Stomach (tissue), 9 donors: ENCODE data around the gene CCDC6. TPM values are rescaled to one million over a fixed set of nuclear protein-coding genes. Genes with fewer than 3 reads are reported as not detected.

ENCODE experiments used
- DNase-seq, 2 donors: peaks; one replicate each; pipeline versions ENCODE4 v3.0.0 to v3.0.0-alpha.2; 2013 to 2019
- H3K27ac ChIP-seq, 5 donors: fragments of 200-600 bp in 4 of 5; sonication (generic) in 4 of 5; one replicate each; pipeline ENCODE4 v1.5.1; 2013 to 2019; ENCODE audit warnings: mild to moderate bottlenecking in 1 of 5, moderate library complexity in 1 of 5
- H3K27me3 ChIP-seq, 3 donors: fragments of 200-600 bp; sonication (generic); one replicate each; pipeline ENCODE4 v1.5.1; 2017 to 2019; ENCODE audit warnings: mixed run types in 1 of 3
- H3K36me3 ChIP-seq, 4 donors: fragments of 200-600 bp; sonication (generic); 1 replicate in 3 of 4; 2 replicates in 1 of 4; pipeline ENCODE4 v1.5.1; 2016 to 2019
- H3K4me1 ChIP-seq, 4 donors: fragments of 200-600 bp; sonication (generic); one replicate each; pipeline ENCODE4 v1.5.1; 2016 to 2019
- H3K4me3 ChIP-seq, 4 donors: fragments of 200-600 bp; sonication (generic) in 3 of 4; one replicate each; pipeline ENCODE4 v1.5.1; 2016 to 2019; ENCODE audit warnings: mild to moderate bottlenecking in 1 of 4
- H3K9me3 ChIP-seq, 4 donors: fragments of 200-600 bp; sonication (generic); one replicate each; pipeline ENCODE4 v1.5.1; 2016 to 2019
- CTCF ChIP-seq, 7 experiments: fragments of 450-650 bp in 4 of 7; fragments of 200-600 bp in 3 of 7; sonication (generic) in 3 of 7; IDR thresholded peaks; one replicate each; pipeline ENCODE4 v1.5.1; 2016 to 2019; ENCODE audit warnings: antibody characterized with exemption in 7 of 7, control low read depth in 2 of 7, mild to moderate bottlenecking in 1 of 7
- EP300 ChIP-seq: sonication (generic); formaldehyde crosslinking; IDR thresholded peaks from one replicate; pipeline ENCODE4 v1.6.1; 2017; ENCODE audit warnings: antibody characterized with exemption
- POLR2A ChIP-seq, 4 donors: fragments of 450-650 bp; IDR thresholded peaks; one replicate each; pipeline ENCODE4 v1.6.1; 2016; ENCODE audit warnings: antibody characterized with exemption in 4 of 4, control low read depth in 2 of 4, mild to moderate bottlenecking in 1 of 4, moderate library complexity in 1 of 4
- POLR2AphosphoS5 ChIP-seq, 3 donors: sonication (generic); formaldehyde crosslinking; IDR thresholded peaks; one replicate each; pipeline ENCODE4 v1.6.1; 2016; ENCODE audit warnings: antibody characterized with exemption in 3 of 3
- WGBS, 5 donors: extraction: QIAGEN DNeasy Blood & Tissue Kit in 3 of 5; methylation state at CpG; one replicate each; pipeline versions ENCODE4 v1.1.5 to v1.1.7; 2013 to 2018; 5-methylcytosine and 5-hydroxymethylcytosine counted together
- intact Hi-C: fragments of 100-400 bp; cut with DNase I; formaldehyde crosslinking; loops from one replicate; pipeline ENCODE4 v1.15.1; 2023; ENCODE audit warnings: low total_unique reads
- polyA plus RNA-seq, 3 donors: library from polyadenylated mRNA; stranded (reverse); fragments of 200-250 nt; gene quantifications; one replicate each; pipeline ENCODE4 v1.2.3, GENCODE V29; 2013
- total RNA-seq, 5 donors: library from RNA; depleted of rRNA; stranded (reverse); fragments of >200 nt; gene quantifications; one replicate each; pipeline versions ENCODE4 v1.1.0 to v1.2.3, GENCODE V29; 2014 to 2016
- donor health status: healthy with polysubstance abuse.
- donor health status: Bipolar disorder and iron deficiency.
- donor health status: healthy.

Gene CCDC6
- total and polyA plus RNA-seq, 8 donors = 12.5 to 56.0 (median 17.0) TPM

GRCh38 chr10:59838085-59838789 is 68.1 kb downstream of the CCDC6 start:
- H3K4me1 ChIP-seq = peaks cover 0 to 21% (median 15%) of the 10 kb centered on the region in 4 donors
- WGBS, 5 donors = 87 to 98% (median 97%) methylated on average over 2 of the region's 2 CpGs
- DNase-seq = no peak
- H3K9me3 ChIP-seq = no peaks in the 10 kb centered on the region
- H3K27ac ChIP-seq = no peak overlapping the region
- no peak for TF ChIP-seq CTCF (IDR thresholded peaks at IDR 0.05)
- TF ChIP-seq POLR2AphosphoS5 (IDR thresholded peaks at IDR 0.05) = no peak
- TF ChIP-seq POLR2A (IDR thresholded peaks at IDR 0.05) = no peak
- TF ChIP-seq EP300 = no peak
- no peak overlapping the region for H3K4me3 ChIP-seq
- no peaks in the 10 kb centered on the region for H3K27me3 ChIP-seq
- H3K36me3 ChIP-seq = peaks cover 0 to 10% (median 8%) of the 10 kb centered on the region in 4 donors
- intact Hi-C loops = no loop called here

GRCh38 chr10:59833810-59834209 is 72.5 kb downstream of the CCDC6 start:
- H3K9me3 ChIP-seq = no peaks in the 10 kb centered on the region
- peaks cover 0 to 22% (median 15%) of the 10 kb centered on the region in 4 donors for H3K36me3 ChIP-seq
- no peaks in the 10 kb centered on the region for H3K27me3 ChIP-seq
- no peak overlapping the region for H3K4me3 ChIP-seq
- 31 to 60% (median 40%) methylated on average over 4 of the region's 4 CpGs for WGBS, 5 donors
- intact Hi-C loops = no loop called here
- no peak overlapping the region for H3K27ac ChIP-seq
- TF ChIP-seq CTCF (IDR thresholded peaks at IDR 0.05) = no peak
- TF ChIP-seq POLR2A (IDR thresholded peaks at IDR 0.05) = no peak
- TF ChIP-seq EP300 = no peak
- no peak for TF ChIP-seq POLR2AphosphoS5 (IDR thresholded peaks at IDR 0.05)
- peak in 1 of 2 donors; percentile 53 for DNase-seq
- H3K4me1 ChIP-seq = peaks cover 0 to 34% (median 22%) of the 10 kb centered on the region in 4 donors

- no peaks in the 10 kb centered on the region for H3K27me3 ChIP-seq
- no peak overlapping the region for H3K4me3 ChIP-seq
- H3K27ac ChIP-seq = no peak overlapping the region
- peaks cover 0 to 22% (median 15%) of the 10 kb centered on the region in 4 donors for H3K36me3 ChIP-seq
- no peak for TF ChIP-seq POLR2AphosphoS5 (IDR thresholded peaks at IDR 0.05)
- TF ChIP-seq EP300 = no peak
- no peak for TF ChIP-seq CTCF (IDR thresholded peaks at IDR 0.05)
- TF ChIP-seq POLR2A (IDR thresholded peaks at IDR 0.05) = no peak
- 85 to 96% (median 89%) methylated on average over 2 of the region's 2 CpGs for WGBS, 5 donors
- H3K4me1 ChIP-seq = peaks cover 0 to 43% (median 26%) of the 10 kb centered on the region in 4 donors
- intact Hi-C loops = no loop called here
- no peak for DNase-seq
- H3K9me3 ChIP-seq = no peaks in the 10 kb centered on the region
Observed at GRCh38 chr10:59832506-59832905, 73.8 kb downstream of the CCDC6 start.

GRCh38 chr10:59831658-59832503 is 74.5 kb downstream of the CCDC6 start:
- no peak for DNase-seq
- 87 to 96% (median 92%) methylated on average over 5 of the region's 5 CpGs for WGBS, 5 donors

More at GRCh38 chr10:59831658-59832503, 74.5 kb downstream of the CCDC6 start:
- H3K36me3 ChIP-seq = peaks cover 0 to 22% (median 15%) of the 10 kb centered on the region in 4 donors
- H3K27ac ChIP-seq = no peak overlapping the region
- intact Hi-C loops = no loop called here
- no peak for TF ChIP-seq POLR2AphosphoS5 (IDR thresholded peaks at IDR 0.05)
- TF ChIP-seq EP300 = no peak
- no peak for TF ChIP-seq CTCF (IDR thresholded peaks at IDR 0.05)
- no peak for TF ChIP-seq POLR2A (IDR thresholded peaks at IDR 0.05)
- H3K9me3 ChIP-seq = no peaks in the 10 kb centered on the region
- H3K4me3 ChIP-seq = no peak overlapping the region
- H3K27me3 ChIP-seq = no peaks in the 10 kb centered on the region
- H3K4me1 ChIP-seq = peaks cover 0 to 45% (median 27%) of the 10 kb centered on the region in 4 donors
